ENCODE results near the gene MDM2. TPM values are rescaled to one million over a fixed set of nuclear protein-coding genes. Genes with fewer than 3 reads are reported as not detected.

MDM2 gene
- total RNA-seq, 1 donor from 2014 or later, result 153 TPM

GRCh38 chr12:68769941-68770340 lies 38.0 kb upstream of the MDM2 start:
- DNase-seq (ENCODE audit: low spot score, unreplicated experiment), result no peak
- Mint-ChIP-seq H3K27ac (peak overlapping the region; percentile 30), H3K9me3 (ENCODE audit: low read depth) (no peaks in the 10 kb centered on the region), H3K4me1 (ENCODE audit: low read depth) (no peaks in the 10 kb centered on the region), H3K27me3 (no peaks in the 10 kb centered on the region), H3K36me3 (ENCODE audit: insufficient read depth) (peaks cover 2% of the 10 kb centered on the region), H3K4me3 (ENCODE audit: low read depth) (no peak overlapping the region)
- no peak for TF ChIP-seq CTCF (IDR thresholded peaks at IDR 0.05; ENCODE audit: unreplicated experiment)

- TF ChIP-seq CTCF (IDR thresholded peaks at IDR 0.05; ENCODE audit: unreplicated experiment), result no peak
- Mint-ChIP-seq H3K27me3 (no peaks in the 10 kb centered on the region), H3K36me3 (ENCODE audit: insufficient read depth) (peaks cover 2% of the 10 kb centered on the region), H3K27ac (no peak overlapping the region), H3K4me3 (ENCODE audit: low read depth) (no peak overlapping the region), H3K4me1 (ENCODE audit: low read depth) (no peaks in the 10 kb centered on the region), H3K9me3 (ENCODE audit: low read depth) (no peaks in the 10 kb centered on the region)
- DNase-seq (ENCODE audit: low spot score, unreplicated experiment), result no peak
Measured at GRCh38 chr12:68771223-68771925, 36.6 kb upstream of the MDM2 start.

GRCh38 chr12:68772714-68773113 lies 35.3 kb upstream of the MDM2 start:
- no peak for TF ChIP-seq CTCF (IDR thresholded peaks at IDR 0.05; ENCODE audit: unreplicated experiment)
- Mint-ChIP-seq H3K27me3 (no peaks in the 10 kb centered on the region), H3K27ac (no peak overlapping the region), H3K9me3 (ENCODE audit: low read depth) (no peaks in the 10 kb centered on the region), H3K4me1 (ENCODE audit: low read depth) (no peaks in the 10 kb centered on the region), H3K4me3 (ENCODE audit: low read depth) (no peak overlapping the region), H3K36me3 (ENCODE audit: insufficient read depth) (no peaks in the 10 kb centered on the region)
- DNase-seq (ENCODE audit: low spot score, unreplicated experiment), result no peak

- Mint-ChIP-seq H3K27me3 (no peaks in the 10 kb centered on the region), H3K27ac (no peak overlapping the region), H3K36me3 (ENCODE audit: insufficient read depth) (no peaks in the 10 kb centered on the region), H3K4me1 (ENCODE audit: low read depth) (no peaks in the 10 kb centered on the region), H3K4me3 (ENCODE audit: low read depth) (no peak overlapping the region), H3K9me3 (ENCODE audit: low read depth) (no peaks in the 10 kb centered on the region)
- no peak for DNase-seq (ENCODE audit: low spot score, unreplicated experiment)
- TF ChIP-seq CTCF (IDR thresholded peaks at IDR 0.05; ENCODE audit: unreplicated experiment), result no peak
Measured at GRCh38 chr12:68773582-68773981, 34.4 kb upstream of the MDM2 start.

- DNase-seq (ENCODE audit: low spot score, unreplicated experiment), result no peak
- no peaks in the 10 kb centered on the region for H3K36me3 Mint-ChIP-seq (ENCODE audit: insufficient read depth)
Measured at GRCh38 chr12:68775121-68775630, 32.8 kb upstream of the MDM2 start.

More at GRCh38 chr12:68775121-68775630, 32.8 kb upstream of the MDM2 start:
- no peak for TF ChIP-seq CTCF (IDR thresholded peaks at IDR 0.05; ENCODE audit: unreplicated experiment)
- H3K27ac Mint-ChIP-seq, result no peak overlapping the region
- no peak overlapping the region for H3K4me3 Mint-ChIP-seq (ENCODE audit: low read depth)
- no peaks in the 10 kb centered on the region for H3K4me1 Mint-ChIP-seq (ENCODE audit: low read depth)
- no peaks in the 10 kb centered on the region for H3K9me3 Mint-ChIP-seq (ENCODE audit: low read depth)
- H3K27me3 Mint-ChIP-seq, result no peaks in the 10 kb centered on the region
